ENCODE data around the gene RIT2. TPM values are rescaled to one million over a fixed set of nuclear protein-coding genes. Genes with fewer than 3 reads are reported as not detected.

Gene RIT2
- total RNA-seq, 1 donor from 2014 or later, result not detected

GRCh38 chr18:43046322-43046721 is 69.2 kb downstream of the RIT2 start:
- no peak for DNase-seq (ENCODE audit: low spot score)
- Histone ChIP-seq H3K9me3 (ENCODE audit: low read depth) (no peaks in the 10 kb centered on the region), H3K79me2 (ENCODE audit: low read depth) (no peaks in the 10 kb centered on the region), H3K27me3 (no peaks in the 10 kb centered on the region), H3K4me3 (no peak overlapping the region), H3K4me1 (no peaks in the 10 kb centered on the region), H3K4me2 (no peak overlapping the region), H3K27ac (no peak overlapping the region), H4K20me1 (ENCODE audit: low read depth) (no peaks in the 10 kb centered on the region), H3K36me3 (no peaks in the 10 kb centered on the region), H3K9ac (no peak overlapping the region), H2AFZ (replicated peaks) (peak overlapping the region; percentile 8), H3F3A (ENCODE audit: low read depth) (no peaks in the 10 kb centered on the region)
- TF ChIP-seq EZH2 (IDR thresholded peaks at IDR 0.05) (no peak), CTCF (IDR thresholded peaks at IDR 0.05) (no peak), EZH2phosphoT487 (IDR thresholded peaks at IDR 0.05) (no peak)
- no peaks in the 10 kb centered on the region for H3K4me1 Mint-ChIP-seq
- H3K27ac Mint-ChIP-seq, result no peak overlapping the region
- H3K36me3 Mint-ChIP-seq, result no peaks in the 10 kb centered on the region
- peaks cover 2% of the 10 kb centered on the region for H3K27me3 Mint-ChIP-seq (ENCODE audit: insufficient read depth, low read depth)
- no peaks in the 10 kb centered on the region for H3K9me3 Mint-ChIP-seq
- no peak overlapping the region for H3K4me3 Mint-ChIP-seq

GRCh38 chr18:43043626-43044025 is 71.9 kb downstream of the RIT2 start:
- H2AFZ ChIP-seq (replicated peaks), result no peak overlapping the region
- H3K4me3 Mint-ChIP-seq, result no peak overlapping the region

GRCh38 chr18:43040281-43040680 is 75.2 kb downstream of the RIT2 start:
- Histone ChIP-seq H3K9me3 (ENCODE audit: low read depth) (no peaks in the 10 kb centered on the region), H3K27me3 (no peaks in the 10 kb centered on the region), H3F3A (ENCODE audit: low read depth) (no peaks in the 10 kb centered on the region), H4K20me1 (ENCODE audit: low read depth) (no peaks in the 10 kb centered on the region), H3K9ac (no peak overlapping the region), H3K4me2 (no peak overlapping the region), H3K27ac (no peak overlapping the region), H3K79me2 (ENCODE audit: low read depth) (no peaks in the 10 kb centered on the region), H3K4me1 (peaks cover under 1% of the 10 kb centered on the region), H2AFZ (replicated peaks) (no peak overlapping the region), H3K36me3 (no peaks in the 10 kb centered on the region), H3K4me3 (no peak overlapping the region)
- no peak for TF ChIP-seq EZH2phosphoT487 (IDR thresholded peaks at IDR 0.05)
- no peak for TF ChIP-seq EZH2 (IDR thresholded peaks at IDR 0.05)
- no peak for TF ChIP-seq CTCF (IDR thresholded peaks at IDR 0.05)
- no peak overlapping the region for H3K4me3 Mint-ChIP-seq
- H3K36me3 Mint-ChIP-seq, result no peaks in the 10 kb centered on the region
- no peak for DNase-seq (ENCODE audit: low spot score)
- H3K9me3 Mint-ChIP-seq, result no peaks in the 10 kb centered on the region
- no peak overlapping the region for H3K27ac Mint-ChIP-seq
- no peaks in the 10 kb centered on the region for H3K27me3 Mint-ChIP-seq (ENCODE audit: insufficient read depth, low read depth)
- H3K4me1 Mint-ChIP-seq, result no peaks in the 10 kb centered on the region

More at GRCh38 chr18:43043626-43044025, 71.9 kb downstream of the RIT2 start:
- Histone ChIP-seq H3K4me3 (no peak overlapping the region), H3K4me2 (no peak overlapping the region), H3K36me3 (no peaks in the 10 kb centered on the region), H3K4me1 (no peaks in the 10 kb centered on the region), H4K20me1 (ENCODE audit: low read depth) (no peaks in the 10 kb centered on the region), H3K27me3 (no peaks in the 10 kb centered on the region), H3K9ac (no peak overlapping the region), H3K79me2 (ENCODE audit: low read depth) (no peaks in the 10 kb centered on the region), H3K27ac (no peak overlapping the region), H3F3A (ENCODE audit: low read depth) (no peaks in the 10 kb centered on the region), H3K9me3 (ENCODE audit: low read depth) (no peaks in the 10 kb centered on the region)
- H3K4me1 Mint-ChIP-seq, result no peaks in the 10 kb centered on the region
- no peaks in the 10 kb centered on the region for H3K36me3 Mint-ChIP-seq
- peaks cover 2% of the 10 kb centered on the region for H3K27me3 Mint-ChIP-seq (ENCODE audit: insufficient read depth, low read depth)
- TF ChIP-seq EZH2 (IDR thresholded peaks at IDR 0.05), result no peak
- TF ChIP-seq EZH2phosphoT487 (IDR thresholded peaks at IDR 0.05), result no peak
- TF ChIP-seq CTCF (IDR thresholded peaks at IDR 0.05), result no peak
- no peak for DNase-seq (ENCODE audit: low spot score)
- H3K9me3 Mint-ChIP-seq, result no peaks in the 10 kb centered on the region
- H3K27ac Mint-ChIP-seq, result no peak overlapping the region
